ENCODE results near the gene THY1.
A peak's percentile ranks its signal among the peaks of the same experiment; 100 is the strongest.
"Not testable (repeated sequence)": the region's sequence is repeated elsewhere in the genome, so short reads cannot be mapped to it uniquely, and the experiment has no call there.

THY1 gene

GRCh38 chr11:119418759-119419158, 4.2 kb downstream of the THY1 start:
- DNase-seq (ENCODE audit: low spot score) = no peak

GRCh38 chr11:119417726-119418540, 5.0 kb downstream of the THY1 start:
- DNase-seq (ENCODE audit: low spot score) = no peak

- no peak for DNase-seq (ENCODE audit: low spot score)
These were observed 6.1 kb downstream of the THY1 start for GRCh38 chr11:119416606-119417580.

- no peak for DNase-seq (ENCODE audit: low spot score)
These were observed 7.0 kb downstream of the THY1 start for GRCh38 chr11:119415966-119416365.

- DNase-seq (ENCODE audit: low spot score) = no peak
These were observed 7.5 kb downstream of the THY1 start for GRCh38 chr11:119415517-119415916.

GRCh38 chr11:119414734-119415133, 8.2 kb downstream of the THY1 start:
- DNase-seq (ENCODE audit: low spot score) = no peak

- DNase-seq (ENCODE audit: low spot score) = no peak
These were observed 8.7 kb downstream of the THY1 start for GRCh38 chr11:119414321-119414720.

GRCh38 chr11:119412072-119412471, 10.9 kb downstream of the THY1 start:
- DNase-seq (ENCODE audit: low spot score) = no peak

- no peak for DNase-seq (ENCODE audit: low spot score)
These were observed 12.5 kb downstream of the THY1 start for GRCh38 chr11:119410501-119410900.

- no peak for DNase-seq (ENCODE audit: low spot score)
These were observed 13.2 kb downstream of the THY1 start for GRCh38 chr11:119409731-119410130.

- no peak for DNase-seq (ENCODE audit: low spot score)
These were observed 17.0 kb downstream of the THY1 start for GRCh38 chr11:119406005-119406404.

GRCh38 chr11:119405448-119405847, 17.5 kb downstream of the THY1 start:
- DNase-seq (ENCODE audit: low spot score) = not testable (repeated sequence)

- no peak for DNase-seq (ENCODE audit: low spot score)
These were observed 18.1 kb downstream of the THY1 start for GRCh38 chr11:119404872-119405271.

- DNase-seq (ENCODE audit: low spot score) = no peak
These were observed 20.0 kb downstream of the THY1 start for GRCh38 chr11:119403021-119403420.

GRCh38 chr11:119402470-119402869, 20.5 kb downstream of the THY1 start:
- DNase-seq (ENCODE audit: low spot score) = no peak

- no peak for DNase-seq (ENCODE audit: low spot score)
These were observed 22.1 kb downstream of the THY1 start for GRCh38 chr11:119400860-119401259.

GRCh38 chr11:119397740-119398139, 25.2 kb downstream of the THY1 start:
- DNase-seq (ENCODE audit: low spot score) = no peak

- no peak for DNase-seq (ENCODE audit: low spot score)
These were observed 26.1 kb downstream of the THY1 start for GRCh38 chr11:119396835-119397234.

GRCh38 chr11:119391275-119391674, 31.7 kb downstream of the THY1 start:
- DNase-seq (ENCODE audit: low spot score) = no peak

GRCh38 chr11:119389611-119390254, 33.2 kb downstream of the THY1 start:
- DNase-seq (ENCODE audit: low spot score) = peak; percentile 77

- DNase-seq (ENCODE audit: low spot score) = no peak
These were observed 34.9 kb downstream of the THY1 start for GRCh38 chr11:119388103-119388502.

GRCh38 chr11:119384332-119384731, 38.6 kb downstream of the THY1 start:
- DNase-seq (ENCODE audit: low spot score) = no peak
